Measurements from ENCODE around the gene FAM184B. TPM values are rescaled to one million over a fixed set of nuclear protein-coding genes. Genes with fewer than 3 reads are reported as not detected.

Gene FAM184B
- 0.01 TPM for polyA plus RNA-seq (2013, experiment 1 of 2)
- 0.01 TPM for polyA plus RNA-seq (2013, experiment 2 of 2)

- Histone ChIP-seq H4K8ac (ENCODE audit: low read depth, low read length) (no peak within 1 kb of the TSS), H4K91ac (ENCODE audit: low read depth, low read length, poor library complexity) (no peak within 1 kb of the TSS), H2AK5ac (ENCODE audit: low read depth, low read length) (no peak within 1 kb of the TSS), H3K14ac (ENCODE audit: low read length) (peak within 1 kb of the TSS; percentile 100), H2BK5ac (ENCODE audit: low read length) (no peak within 1 kb of the TSS), H3K36me3 (replicated peaks in 1 of 2; ENCODE audit: control insufficient read depth in 2 of 2, insufficient read depth in 2 of 2, low read length in 2 of 2) (no peaks in the 10 kb centered on the region), H3K4me1 (ENCODE audit: control insufficient read depth in 2 of 2, insufficient read depth in 1 of 2, low read depth in 1 of 2, low read length in 2 of 2) (peaks cover 0 to 21% of the 10 kb centered on the region in 2 donors), H3K4ac (ENCODE audit: low read length) (no peak within 1 kb of the TSS), H3K27ac (replicated peaks; ENCODE audit: low read length) (no peak within 1 kb of the TSS), H3K4me3 (ENCODE audit: low read length in 2 of 2) (peak within 1 kb of the TSS; percentile 30 to 70), H3K9me3 (replicated peaks in 1 of 2; ENCODE audit: control insufficient read depth in 2 of 2, insufficient read depth in 1 of 2, low read depth in 1 of 2, low read length in 2 of 2) (no peaks in the 10 kb centered on the region), H2AFZ (ENCODE audit: low read length) (peak within 1 kb of the TSS; percentile 93), H3K18ac (ENCODE audit: low read length) (peak within 1 kb of the TSS; percentile 85), H3K23ac (ENCODE audit: low read depth, low read length, poor library complexity) (peak within 1 kb of the TSS; percentile 80), H3K9ac (ENCODE audit: low read depth, low read length, poor library complexity) (peak within 1 kb of the TSS; percentile 88), H3K4me2 (ENCODE audit: insufficient read depth, low read length, poor library complexity, severe bottlenecking) (peak within 1 kb of the TSS; percentile 99), H3K27me3 (ENCODE audit: control insufficient read depth in 3 of 3, insufficient read depth in 3 of 3, low read depth in 1 of 3, low read length in 3 of 3) (peaks cover 2 to 38% (median 25%) of the 10 kb centered on the region in 3 experiments), H2BK15ac (ENCODE audit: low read length) (no peak within 1 kb of the TSS), H2BK12ac (ENCODE audit: low read length) (no peak within 1 kb of the TSS), H3K79me1 (ENCODE audit: low read depth, low read length) (no peaks in the 10 kb centered on the region), H2BK120ac (ENCODE audit: low read depth, low read length) (peak within 1 kb of the TSS; percentile 8)
- no CpG with 5 or more reads among the region's 82 CpGs for WGBS, 2 donors (ENCODE audit: extremely low coverage in 2 of 2, insufficient read length in 2 of 2, insufficient replicate concordance in 1 of 2)
- peak; percentile 30 for DNase-seq (ENCODE audit: low spot score)
Measured at GRCh38 chr4:17781300-17782287, at the start of gene FAM184B. Gene FAM184B, minus strand, starts transcription at chr4:17781621. Its CDS starts 322 bp downstream, at chr4:17781299.

DNA sequence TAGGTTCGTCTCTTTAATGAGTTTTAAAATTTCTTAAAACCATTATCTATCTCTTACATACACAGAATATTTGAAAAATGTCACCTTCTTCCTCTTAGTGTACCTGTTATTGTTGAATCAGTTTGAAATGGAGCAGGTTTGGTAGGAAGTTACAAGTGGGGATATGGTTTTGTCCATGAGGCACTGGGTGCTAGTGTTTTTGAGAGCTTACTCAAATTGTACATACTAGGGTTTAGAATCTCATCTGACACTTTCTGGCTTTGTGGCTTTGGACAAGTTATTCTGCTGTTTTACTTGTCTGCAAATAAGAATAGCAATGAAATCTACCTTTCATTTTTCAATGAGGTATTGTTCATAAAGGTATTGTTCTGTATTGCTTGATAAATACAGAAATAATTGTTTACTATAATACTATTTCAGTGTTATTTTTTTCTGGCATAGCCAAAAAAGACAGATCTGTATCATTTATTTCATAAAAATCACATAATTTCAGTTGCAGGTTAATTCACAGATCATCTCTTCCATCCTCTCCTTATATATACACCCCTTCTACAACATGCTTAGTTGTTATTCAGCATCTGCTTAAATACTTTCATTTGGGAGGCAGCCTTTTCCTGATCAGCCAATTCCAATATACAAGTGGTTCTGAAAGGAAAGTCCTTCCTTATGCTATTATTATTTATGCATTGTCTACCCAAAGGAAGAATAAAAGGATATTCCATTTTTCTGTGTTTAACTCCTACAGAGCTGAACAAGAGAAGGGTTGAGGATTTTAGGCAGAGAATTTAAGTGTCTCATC lies 42.6 kb upstream of the FAM184B start:
- DNase-seq (ENCODE audit: low spot score): no peak
- Histone ChIP-seq H4K91ac (ENCODE audit: low read depth, low read length, poor library complexity) (no peak overlapping the region), H2AFZ (ENCODE audit: low read length) (no peak overlapping the region), H3K9ac (ENCODE audit: low read depth, low read length, poor library complexity) (no peak overlapping the region), H3K4ac (ENCODE audit: low read length) (no peak overlapping the region), H3K18ac (ENCODE audit: low read length) (no peak overlapping the region), H2BK12ac (ENCODE audit: low read length) (no peak overlapping the region), H3K14ac (ENCODE audit: low read length) (no peak overlapping the region), H3K23ac (ENCODE audit: low read depth, low read length, poor library complexity) (no peak overlapping the region), H3K9me3 (replicated peaks in 1 of 2; ENCODE audit: control insufficient read depth in 2 of 2, insufficient read depth in 1 of 2, low read depth in 1 of 2, low read length in 2 of 2) (no peaks in the 10 kb centered on the region), H3K4me2 (ENCODE audit: insufficient read depth, low read length, poor library complexity, severe bottlenecking) (no peak overlapping the region), H4K8ac (ENCODE audit: low read depth, low read length) (no peak overlapping the region), H2BK5ac (ENCODE audit: low read length) (no peak overlapping the region), H2BK15ac (ENCODE audit: low read length) (no peak overlapping the region), H3K27ac (replicated peaks; ENCODE audit: low read length) (no peak overlapping the region), H3K4me1 (ENCODE audit: control insufficient read depth in 2 of 2, insufficient read depth in 1 of 2, low read depth in 1 of 2, low read length in 2 of 2) (no peaks in the 10 kb centered on the region), H3K36me3 (replicated peaks in 1 of 2; ENCODE audit: control insufficient read depth in 2 of 2, insufficient read depth in 2 of 2, low read length in 2 of 2) (peaks cover 6 to 98% of the 10 kb centered on the region in 2 donors), H2AK5ac (ENCODE audit: low read depth, low read length) (no peak overlapping the region), H3K27me3 (ENCODE audit: control insufficient read depth in 3 of 3, insufficient read depth in 3 of 3, low read depth in 1 of 3, low read length in 3 of 3) (no peaks in the 10 kb centered on the region), H2BK120ac (ENCODE audit: low read depth, low read length) (no peak overlapping the region), H3K4me3 (ENCODE audit: low read length in 2 of 2) (no peak overlapping the region), H3K79me1 (ENCODE audit: low read depth, low read length) (peaks cover 2% of the 10 kb centered on the region)
- WGBS, 2 donors (ENCODE audit: extremely low coverage in 2 of 2, insufficient read length in 2 of 2, insufficient replicate concordance in 1 of 2): no CpG with 5 or more reads among the region's 1 CpG

GRCh38 chr4:17817027-17817426 lies 35.6 kb upstream of the FAM184B start:
- no peak overlapping the region for H2BK12ac ChIP-seq (ENCODE audit: low read length)
- no peak overlapping the region for H2BK120ac ChIP-seq (ENCODE audit: low read depth, low read length)
- no peak overlapping the region for H2BK15ac ChIP-seq (ENCODE audit: low read length)
- H3K4me3 ChIP-seq (ENCODE audit: low read length in 2 of 2): no peak overlapping the region
- peaks cover 2% of the 10 kb centered on the region for H3K79me1 ChIP-seq (ENCODE audit: low read depth, low read length)
- H3K18ac ChIP-seq (ENCODE audit: low read length): no peak overlapping the region
- H3K4me1 ChIP-seq (ENCODE audit: control insufficient read depth in 2 of 2, insufficient read depth in 1 of 2, low read depth in 1 of 2, low read length in 2 of 2): peaks cover 0 to 4% of the 10 kb centered on the region in 2 donors
- no peak overlapping the region for H3K27ac ChIP-seq (replicated peaks; ENCODE audit: low read length)
- no peak overlapping the region for H3K23ac ChIP-seq (ENCODE audit: low read depth, low read length, poor library complexity)
- H3K4ac ChIP-seq (ENCODE audit: low read length): no peak overlapping the region
- no CpG with 5 or more reads among the region's 5 CpGs for WGBS, 2 donors (ENCODE audit: extremely low coverage in 2 of 2, insufficient read length in 2 of 2, insufficient replicate concordance in 1 of 2)
- no peak overlapping the region for H4K91ac ChIP-seq (ENCODE audit: low read depth, low read length, poor library complexity)
- H2AFZ ChIP-seq (ENCODE audit: low read length): no peak overlapping the region
- H3K36me3 ChIP-seq (replicated peaks in 1 of 2; ENCODE audit: control insufficient read depth in 2 of 2, insufficient read depth in 2 of 2, low read length in 2 of 2): peaks cover 6 to 96% of the 10 kb centered on the region in 2 donors
- H3K27me3 ChIP-seq (ENCODE audit: control insufficient read depth in 3 of 3, insufficient read depth in 3 of 3, low read depth in 1 of 3, low read length in 3 of 3): no peaks in the 10 kb centered on the region
- H3K14ac ChIP-seq (ENCODE audit: low read length): no peak overlapping the region
- H3K9me3 ChIP-seq (replicated peaks in 1 of 2; ENCODE audit: control insufficient read depth in 2 of 2, insufficient read depth in 1 of 2, low read depth in 1 of 2, low read length in 2 of 2): no peaks in the 10 kb centered on the region
- no peak overlapping the region for H3K9ac ChIP-seq (ENCODE audit: low read depth, low read length, poor library complexity)
- H2BK5ac ChIP-seq (ENCODE audit: low read length): no peak overlapping the region
- no peak overlapping the region for H2AK5ac ChIP-seq (ENCODE audit: low read depth, low read length)
- DNase-seq (ENCODE audit: low spot score): no peak
- H3K4me2 ChIP-seq (ENCODE audit: insufficient read depth, low read length, poor library complexity, severe bottlenecking): no peak overlapping the region
- H4K8ac ChIP-seq (ENCODE audit: low read depth, low read length): no peak overlapping the region
